ENCODE results near the gene TRPM3.
A peak's percentile ranks its signal among the peaks of the same experiment; 100 is the strongest.

The TRPM3 gene

GRCh38 chr9:70574151-70574837, 547.1 kb downstream of the TRPM3 start:
- no peak overlapping the region for H3K4me3 ChIP-seq (ENCODE audit: low read depth, low read length)
- H3K36me3 ChIP-seq (ENCODE audit: control insufficient read depth, insufficient read depth, low read length): no peaks in the 10 kb centered on the region
- no peak overlapping the region for H3K9ac ChIP-seq
- H3K9me3 ChIP-seq (ENCODE audit: control insufficient read depth, low read length): no peaks in the 10 kb centered on the region
- no peaks in the 10 kb centered on the region for H3K79me2 ChIP-seq
- peak overlapping the region; percentile 8 for H2AFZ ChIP-seq
- TF ChIP-seq CTCF (IDR thresholded peaks at IDR 0.05): no peak
- no peak overlapping the region for H3K27ac ChIP-seq
- H3K27me3 ChIP-seq (ENCODE audit: control insufficient read depth, insufficient read depth, low read length): no peaks in the 10 kb centered on the region
- H3K4me1 ChIP-seq: no peaks in the 10 kb centered on the region
- H3K4me2 ChIP-seq (ENCODE audit: low read length): no peak overlapping the region

- Histone ChIP-seq H3K4me2 (ENCODE audit: low read length) (no peak overlapping the region), H2AFZ (no peak overlapping the region), H3K79me2 (no peaks in the 10 kb centered on the region), H3K4me3 (ENCODE audit: low read depth, low read length) (no peak overlapping the region), H3K9ac (no peak overlapping the region), H3K9me3 (ENCODE audit: control insufficient read depth, low read length) (no peaks in the 10 kb centered on the region), H3K27ac (no peak overlapping the region), H3K4me1 (no peaks in the 10 kb centered on the region), H3K36me3 (ENCODE audit: control insufficient read depth, insufficient read depth, low read length) (no peaks in the 10 kb centered on the region), H3K27me3 (ENCODE audit: control insufficient read depth, insufficient read depth, low read length) (no peaks in the 10 kb centered on the region)
- no peak for TF ChIP-seq CTCF (IDR thresholded peaks at IDR 0.05)
These were observed 548.1 kb downstream of the TRPM3 start for GRCh38 chr9:70573308-70573707.

- Histone ChIP-seq H2AFZ (no peak overlapping the region), H3K27me3 (ENCODE audit: control insufficient read depth, insufficient read depth, low read length) (no peaks in the 10 kb centered on the region)
These were observed 550.2 kb downstream of the TRPM3 start for GRCh38 chr9:70571258-70571657.

GRCh38 chr9:70569791-70570190, 551.6 kb downstream of the TRPM3 start:
- H3K36me3 ChIP-seq (ENCODE audit: control insufficient read depth, insufficient read depth, low read length): no peaks in the 10 kb centered on the region
- H3K27ac ChIP-seq: no peak overlapping the region
- H3K4me3 ChIP-seq (ENCODE audit: low read depth, low read length): no peak overlapping the region
- no peak overlapping the region for H3K4me2 ChIP-seq (ENCODE audit: low read length)
- peaks cover 2% of the 10 kb centered on the region for H3K4me1 ChIP-seq
- H2AFZ ChIP-seq: no peak overlapping the region
- no peak overlapping the region for H3K9ac ChIP-seq
- H3K79me2 ChIP-seq: no peaks in the 10 kb centered on the region
- no peaks in the 10 kb centered on the region for H3K27me3 ChIP-seq (ENCODE audit: control insufficient read depth, insufficient read depth, low read length)
- no peak for TF ChIP-seq CTCF (IDR thresholded peaks at IDR 0.05)
- no peaks in the 10 kb centered on the region for H3K9me3 ChIP-seq (ENCODE audit: control insufficient read depth, low read length)

More at GRCh38 chr9:70571258-70571657, 550.2 kb downstream of the TRPM3 start:
- Histone ChIP-seq H3K4me2 (ENCODE audit: low read length) (no peak overlapping the region), H3K9ac (no peak overlapping the region), H3K27ac (no peak overlapping the region), H3K9me3 (ENCODE audit: control insufficient read depth, low read length) (no peaks in the 10 kb centered on the region), H3K79me2 (no peaks in the 10 kb centered on the region), H3K36me3 (ENCODE audit: control insufficient read depth, insufficient read depth, low read length) (no peaks in the 10 kb centered on the region), H3K4me3 (ENCODE audit: low read depth, low read length) (no peak overlapping the region), H3K4me1 (no peaks in the 10 kb centered on the region)
- no peak for TF ChIP-seq CTCF (IDR thresholded peaks at IDR 0.05)
